ENCODE measurements around the gene FCHO2.
A peak's percentile ranks its signal among the peaks of the same experiment; 100 is the strongest.

Gene FCHO2

DNA sequence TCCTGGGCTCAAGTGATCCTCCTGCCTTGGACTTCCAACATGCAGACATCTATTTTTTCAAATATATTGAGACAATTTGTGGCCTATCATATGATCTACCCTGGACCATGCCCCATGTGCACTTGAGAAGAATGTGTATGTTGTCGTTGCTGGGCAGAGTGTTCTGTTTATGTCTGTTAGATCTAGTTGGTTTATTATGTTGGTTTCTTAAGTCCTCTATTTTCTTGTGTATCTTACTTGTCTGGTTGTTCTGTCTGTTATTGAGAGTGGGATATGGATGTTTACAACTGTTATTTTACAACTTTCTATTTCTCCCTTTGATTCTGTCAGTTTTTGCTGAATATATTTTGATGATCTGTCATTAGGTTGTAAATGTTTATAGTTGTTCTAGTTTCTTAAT, 154.3 kb downstream of the FCHO2 start:
- H3K36me3 ChIP-seq (ENCODE audit: low read depth) = no peaks in the 10 kb centered on the region
- ATAC-seq (ENCODE audit: low read depth) (no peak), DNase-seq (ENCODE audit: low spot score) (no peak)
- no peak overlapping the region for H3K4me3 ChIP-seq (ENCODE audit: severe bottlenecking)
- TF ChIP-seq, protein P1, sequence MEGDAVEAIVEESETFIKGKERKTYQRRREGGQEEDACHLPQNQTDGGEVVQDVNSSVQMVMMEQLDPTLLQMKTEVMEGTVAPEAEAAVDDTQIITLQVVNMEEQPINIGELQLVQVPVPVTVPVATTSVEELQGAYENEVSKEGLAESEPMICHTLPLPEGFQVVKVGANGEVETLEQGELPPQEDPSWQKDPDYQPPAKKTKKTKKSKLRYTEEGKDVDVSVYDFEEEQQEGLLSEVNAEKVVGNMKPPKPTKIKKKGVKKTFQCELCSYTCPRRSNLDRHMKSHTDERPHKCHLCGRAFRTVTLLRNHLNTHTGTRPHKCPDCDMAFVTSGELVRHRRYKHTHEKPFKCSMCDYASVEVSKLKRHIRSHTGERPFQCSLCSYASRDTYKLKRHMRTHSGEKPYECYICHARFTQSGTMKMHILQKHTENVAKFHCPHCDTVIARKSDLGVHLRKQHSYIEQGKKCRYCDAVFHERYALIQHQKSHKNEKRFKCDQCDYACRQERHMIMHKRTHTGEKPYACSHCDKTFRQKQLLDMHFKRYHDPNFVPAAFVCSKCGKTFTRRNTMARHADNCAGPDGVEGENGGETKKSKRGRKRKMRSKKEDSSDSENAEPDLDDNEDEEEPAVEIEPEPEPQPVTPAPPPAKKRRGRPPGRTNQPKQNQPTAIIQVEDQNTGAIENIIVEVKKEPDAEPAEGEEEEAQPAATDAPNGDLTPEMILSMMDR (IDR thresholded peaks at IDR 0.05; ENCODE audit: poor library complexity, severe bottlenecking) = no peak
- H3K9me3 ChIP-seq (ENCODE audit: severe bottlenecking) = no peaks in the 10 kb centered on the region
- no peak overlapping the region for H3K27ac ChIP-seq (ENCODE audit: poor library complexity, severe bottlenecking)
- H3K27me3 ChIP-seq (ENCODE audit: insufficient read depth, poor library complexity, severe bottlenecking) = no peaks in the 10 kb centered on the region
- H3K4me1 ChIP-seq (ENCODE audit: insufficient read depth, poor library complexity, severe bottlenecking) = no peaks in the 10 kb centered on the region

DNA sequence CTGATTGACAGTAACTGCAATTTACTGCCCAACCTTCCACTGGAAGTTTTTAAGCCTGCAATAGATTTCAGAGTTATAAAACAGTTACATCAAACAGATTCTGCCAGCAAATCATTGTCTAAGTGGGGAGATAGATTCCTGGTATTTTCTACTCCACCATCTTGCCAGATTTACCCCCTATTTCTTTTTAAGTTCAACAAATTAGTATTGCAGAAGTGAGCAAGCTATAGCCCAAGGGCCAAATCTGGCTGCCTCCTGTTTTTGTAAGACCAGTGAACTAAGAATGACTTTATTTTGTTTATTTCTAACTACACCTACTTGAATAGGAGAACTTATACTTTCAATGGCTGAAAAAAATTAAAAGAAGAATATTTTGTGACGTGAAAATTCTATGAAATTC, 155.7 kb downstream of the FCHO2 start:
- Histone ChIP-seq H3K27ac (ENCODE audit: poor library complexity, severe bottlenecking) (no peak overlapping the region), H3K36me3 (ENCODE audit: low read depth) (no peaks in the 10 kb centered on the region), H3K27me3 (ENCODE audit: insufficient read depth, poor library complexity, severe bottlenecking) (no peaks in the 10 kb centered on the region), H3K9me3 (ENCODE audit: severe bottlenecking) (no peaks in the 10 kb centered on the region), H3K4me1 (ENCODE audit: insufficient read depth, poor library complexity, severe bottlenecking) (no peaks in the 10 kb centered on the region), H3K4me3 (ENCODE audit: severe bottlenecking) (no peak overlapping the region)
- ATAC-seq (ENCODE audit: low read depth) (no peak), DNase-seq (ENCODE audit: low spot score) (no peak)
- TF ChIP-seq, protein P1 (IDR thresholded peaks at IDR 0.05; ENCODE audit: poor library complexity, severe bottlenecking) = no peak

DNA sequence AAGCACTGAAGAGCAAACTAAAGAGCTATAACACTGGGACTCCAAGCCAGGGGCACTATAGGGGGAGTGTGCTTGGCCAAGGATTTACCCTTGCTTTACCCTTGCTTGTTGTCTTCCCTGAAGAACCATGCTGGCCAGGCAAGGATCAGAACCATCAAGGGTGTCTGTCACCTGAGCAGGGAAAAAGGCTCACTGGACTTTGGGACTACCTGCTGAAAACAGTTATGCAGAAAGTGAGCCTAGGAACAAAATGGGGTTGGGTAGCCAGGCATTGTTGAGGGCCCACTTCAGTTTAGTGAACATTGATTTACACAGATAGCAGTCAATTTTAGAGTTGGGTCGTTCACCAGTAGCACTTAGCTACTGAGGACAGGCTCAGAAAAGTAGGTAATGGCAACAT, 156.5 kb downstream of the FCHO2 start:
- Histone ChIP-seq H3K27ac (ENCODE audit: poor library complexity, severe bottlenecking) (no peak overlapping the region), H3K27me3 (ENCODE audit: insufficient read depth, poor library complexity, severe bottlenecking) (no peaks in the 10 kb centered on the region), H3K36me3 (ENCODE audit: low read depth) (no peaks in the 10 kb centered on the region), H3K4me3 (ENCODE audit: severe bottlenecking) (no peak overlapping the region), H3K4me1 (ENCODE audit: insufficient read depth, poor library complexity, severe bottlenecking) (no peaks in the 10 kb centered on the region), H3K9me3 (ENCODE audit: severe bottlenecking) (no peaks in the 10 kb centered on the region)
- ATAC-seq (ENCODE audit: low read depth) (no peak), DNase-seq (ENCODE audit: low spot score) (no peak)
- TF ChIP-seq, protein P1 (IDR thresholded peaks at IDR 0.05; ENCODE audit: poor library complexity, severe bottlenecking) = no peak

DNA sequence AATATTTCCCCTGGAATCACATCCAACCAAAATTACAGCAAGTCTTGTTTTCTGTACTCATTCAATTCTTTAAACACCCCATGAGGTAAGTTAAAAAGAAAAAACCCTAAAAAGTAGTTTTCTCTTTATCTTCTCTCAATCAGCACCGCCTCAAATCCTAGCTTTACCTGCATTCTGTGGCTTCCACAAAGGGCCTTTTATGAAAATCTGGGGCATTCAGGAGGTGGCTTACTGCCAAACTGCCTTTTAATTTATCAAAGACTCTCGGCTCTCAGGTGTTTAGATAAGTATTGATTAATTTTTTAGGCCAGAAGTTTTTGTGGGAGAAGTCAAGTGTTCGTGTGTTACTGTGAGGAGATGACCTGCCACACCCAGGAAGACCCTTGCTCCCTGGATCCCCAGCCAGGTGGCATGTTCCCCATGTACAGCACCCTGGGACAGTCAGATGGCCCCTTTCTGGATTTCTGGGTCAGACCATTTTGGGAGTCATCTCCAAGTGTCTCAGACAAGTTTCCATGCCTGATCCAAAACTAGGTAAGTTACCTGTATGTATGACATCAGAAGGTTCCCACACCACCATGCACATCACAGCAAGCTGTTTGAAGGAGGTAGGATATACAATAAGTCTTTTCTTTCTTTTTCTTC, 158.3 kb downstream of the FCHO2 start:
- no peaks in the 10 kb centered on the region for H3K9me3 ChIP-seq (ENCODE audit: severe bottlenecking)
- H3K4me1 ChIP-seq (ENCODE audit: insufficient read depth, poor library complexity, severe bottlenecking) = no peaks in the 10 kb centered on the region
- ATAC-seq (ENCODE audit: low read depth) = no peak
- no peak for DNase-seq (ENCODE audit: low spot score)
- H3K4me3 ChIP-seq (ENCODE audit: severe bottlenecking) = no peak overlapping the region
- H3K27me3 ChIP-seq (ENCODE audit: insufficient read depth, poor library complexity, severe bottlenecking) = no peaks in the 10 kb centered on the region
- TF ChIP-seq, protein P1 (IDR thresholded peaks at IDR 0.05; ENCODE audit: poor library complexity, severe bottlenecking) = no peak
- H3K27ac ChIP-seq (ENCODE audit: poor library complexity, severe bottlenecking) = no peak overlapping the region
- no peaks in the 10 kb centered on the region for H3K36me3 ChIP-seq (ENCODE audit: low read depth)

DNA sequence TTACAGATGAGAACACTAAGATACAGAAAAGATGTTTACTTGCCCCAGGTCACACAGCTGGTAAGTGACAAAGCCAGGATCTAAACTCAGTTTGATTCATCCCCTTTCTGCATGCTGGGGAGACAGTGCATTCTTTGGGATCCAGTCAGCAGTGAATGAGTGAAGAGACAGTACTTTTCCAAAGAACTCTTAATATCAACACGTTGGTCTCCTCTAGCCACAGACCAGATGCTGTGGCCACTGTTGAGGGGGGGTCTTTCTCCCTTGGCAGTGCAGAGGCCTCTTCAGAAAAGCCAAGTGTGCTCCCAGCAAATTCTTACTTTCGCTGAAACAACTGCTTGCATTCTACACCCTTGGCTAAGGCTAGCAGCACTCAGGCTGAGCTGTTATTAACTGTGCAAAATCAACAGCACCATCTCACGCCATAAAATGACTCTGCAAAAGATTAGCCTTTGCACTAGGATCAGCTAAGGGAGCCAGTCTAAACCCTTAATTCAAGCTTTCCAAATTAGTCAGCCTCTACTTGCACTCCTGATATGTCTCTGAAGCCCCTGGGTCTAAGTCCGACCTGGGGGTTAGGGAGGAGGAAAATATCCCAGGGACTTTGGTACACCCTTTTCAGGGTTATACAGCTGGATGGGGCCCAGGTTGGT, 159.7 kb downstream of the FCHO2 start:
- Histone ChIP-seq H3K36me3 (ENCODE audit: low read depth) (no peaks in the 10 kb centered on the region), H3K4me1 (ENCODE audit: insufficient read depth, poor library complexity, severe bottlenecking) (no peaks in the 10 kb centered on the region), H3K27ac (ENCODE audit: poor library complexity, severe bottlenecking) (no peak overlapping the region), H3K27me3 (ENCODE audit: insufficient read depth, poor library complexity, severe bottlenecking) (no peaks in the 10 kb centered on the region), H3K4me3 (ENCODE audit: severe bottlenecking) (no peak overlapping the region), H3K9me3 (ENCODE audit: severe bottlenecking) (no peaks in the 10 kb centered on the region)
- no peak for DNase-seq (ENCODE audit: low spot score)
- TF ChIP-seq, protein P1 (IDR thresholded peaks at IDR 0.05; ENCODE audit: poor library complexity, severe bottlenecking) = no peak
- ATAC-seq (ENCODE audit: low read depth) = peak; percentile 66

All from RWPE2 (cell line).